B cell (primary cell): ENCODE data around the gene THOC7. TPM values are rescaled to one million over a fixed set of nuclear protein-coding genes. Genes with fewer than 3 reads are reported as not detected.

Experiments
- ATAC-seq: fragments of 200-7000 bp; cut with Tn5 transposase; one replicate; pipeline ENCODE4 v1.10.0; 2021; ENCODE audit warnings: low read depth, mild to moderate bottlenecking, moderate number of reproducible peaks, moderate library complexity
- CTCF ChIA-PET: fragments of 350-600 bp; sonication (Branson Sonifier 250); formaldehyde crosslinking; loops from one replicate; lab custom pipeline; 2021; ENCODE audit warnings: antibody characterized with exemption, inconsistent platforms; lab: Charles Lee
- POLR2A ChIA-PET: fragments of 350-600 bp; sonication (Branson Sonifier 250); formaldehyde crosslinking; loops from one replicate; lab custom pipeline; 2021; ENCODE audit warnings: antibody characterized with exemption; lab: Charles Lee
- DNase-seq: peaks from one replicate; pipeline ENCODE4 v3.0.0; 2013
- H2AFZ ChIP-seq: 2 replicates; pipeline ENCODE4 v1.6.1; 2012; ENCODE audit warnings: mild to moderate bottlenecking, low read depth, low read length; ENCODE audit not compliant: insufficient read depth, poor library complexity, severe bottlenecking
- H3K27ac ChIP-seq, 2 donors: 1 replicate in 1 of 2; 2 replicates in 1 of 2; pipeline ENCODE4 v1.5.1; 2012 to 2013; ENCODE audit warnings: low read length in 2 of 2, mild to moderate bottlenecking in 2 of 2, moderate library complexity in 1 of 2
- H3K27me3 ChIP-seq, 4 experiments: fragments of 200-600 bp in 1 of 4; sonication (generic) in 1 of 4; replicated peaks in 1 of 4; 1 replicate in 2 of 4; 2 replicates in 2 of 4; pipeline versions ENCODE4 v1.6.1 to v1.7.0; 2013 to 2016; ENCODE audit warnings: low read length in 3 of 4, mild to moderate bottlenecking in 2 of 4, mixed read lengths in 1 of 4, moderate library complexity in 1 of 4; ENCODE audit not compliant: insufficient read depth in 4 of 4, control insufficient read depth in 3 of 4; ENCODE audit errors: control extremely low read depth in 1 of 4
- H3K36me3 ChIP-seq, 2 experiments: replicated peaks in 1 of 2; 1 replicate in 1 of 2; 2 replicates in 1 of 2; pipeline versions ENCODE4 v1.6.1 to v1.7.1; 2013; ENCODE audit warnings: low read length in 1 of 2; ENCODE audit not compliant: insufficient read depth in 2 of 2, control insufficient read depth in 1 of 2; ENCODE audit errors: control extremely low read depth in 1 of 2, extremely low read depth in 1 of 2
- H3K4me1 ChIP-seq, 2 donors: fragments of 200-600 bp in 1 of 2; sonication (generic) in 1 of 2; 1 replicate in 1 of 2; 2 replicates in 1 of 2; pipeline versions ENCODE4 v1.5.1 to v1.6.1; 2013 to 2017; ENCODE audit warnings: low read length in 2 of 2; ENCODE audit not compliant: control insufficient read depth in 2 of 2, insufficient read depth in 2 of 2
- H3K4me2 ChIP-seq: replicated peaks from 2 replicates; pipeline ENCODE3; 2012; ENCODE audit warnings: mild to moderate bottlenecking, low read depth, low read length; ENCODE audit not compliant: poor library complexity, severe bottlenecking
- H3K4me3 ChIP-seq, 5 experiments: fragments of 200-600 bp in 1 of 5; sonication (generic) in 1 of 5; 1 replicate in 3 of 5; 2 replicates in 2 of 5; pipeline versions ENCODE4 v1.5.1 to v1.7.0; 2011 to 2016; ENCODE audit warnings: low read length in 4 of 5, mild to moderate bottlenecking in 4 of 5, low read depth in 2 of 5, control low read depth in 1 of 5, moderate library complexity in 1 of 5; ENCODE audit not compliant: insufficient read depth in 1 of 5; ENCODE audit errors: control extremely low read depth in 1 of 5, extremely low read depth in 1 of 5
- H3K79me2 ChIP-seq: fragments of 200-600 bp; sonication (generic); one replicate; pipeline ENCODE4 v1.6.0; 2016; ENCODE audit warnings: low read length; ENCODE audit not compliant: control insufficient read depth, insufficient read depth
- H3K9ac ChIP-seq: fragments of 200-600 bp; sonication (generic); 2 replicates; pipeline ENCODE4 v1.6.1; 2017; ENCODE audit warnings: mild to moderate bottlenecking, low read length, moderate library complexity
- H3K9me3 ChIP-seq, 3 donors: one replicate each; pipeline versions ENCODE4 v1.6.1 to v1.7.1; 2013; ENCODE audit warnings: low read length in 2 of 3; ENCODE audit not compliant: control insufficient read depth in 2 of 3, insufficient read depth in 1 of 3; ENCODE audit errors: control extremely low read depth in 1 of 3
- H4K20me1 ChIP-seq: 2 replicates; pipeline ENCODE4 v1.6.0; 2012; ENCODE audit warnings: mild to moderate bottlenecking, low read length; ENCODE audit not compliant: insufficient read depth, control insufficient read depth, poor library complexity, severe bottlenecking
- H3K27ac Mint-ChIP-seq: one replicate; pipeline ENCODE4 v1.8.0; 2021; ENCODE audit warnings: mixed read lengths
- H3K27me3 Mint-ChIP-seq: one replicate; pipeline ENCODE4 v1.8.0; 2021; ENCODE audit warnings: mixed read lengths
- H3K4me1 Mint-ChIP-seq: one replicate; pipeline ENCODE4 v1.8.0; 2021; ENCODE audit warnings: mixed read lengths
- H3K4me3 Mint-ChIP-seq: one replicate; pipeline ENCODE4 v1.8.0; 2021; ENCODE audit warnings: mixed read lengths
- H3K9me3 Mint-ChIP-seq: one replicate; pipeline ENCODE4 v1.8.0; 2022; ENCODE audit warnings: mixed read lengths; ENCODE audit not compliant: insufficient read depth
- CTCF ChIP-seq: fragments of 200-600 bp; IDR thresholded peaks from one replicate; pipeline ENCODE4 v1.8.0; 2022; ENCODE audit warnings: antibody characterized with exemption, mild to moderate bottlenecking
- EZH2 ChIP-seq: IDR thresholded peaks from 2 replicates; pipeline ENCODE4 v1.6.1; 2012; ENCODE audit warnings: borderline replicate concordance, low read depth, mild to moderate bottlenecking, moderate library complexity, low read length; ENCODE audit not compliant: insufficient read depth, poor library complexity, severe bottlenecking
- WGBS: methylation state at CpG from one replicate; pipeline ENCODE4 v1.1.5; 2013; ENCODE audit warnings: missing lambda C conversion rate; ENCODE audit not compliant: insufficient coverage; 5-methylcytosine and 5-hydroxymethylcytosine counted together
- intact Hi-C: fragments of 100-400 bp; cut with micrococcal nuclease; formaldehyde crosslinking; loops from one replicate; pipeline ENCODE4 v1.10.0; 2022
- polyA plus RNA-seq: library from polyadenylated mRNA; depleted of rRNA; stranded (reverse); fragments of >200 nt; gene quantifications from 2 replicates; pipeline ENCODE4 v1.2.3, GENCODE V29; 2012
- total RNA-seq, 2 donors: library from RNA; stranded (reverse); fragments of 120-200 nt in 1 of 2; gene quantifications; 1 replicate in 1 of 2; 2 replicates in 1 of 2; pipeline versions ENCODE4 v1.2.3 to v1.2.4, GENCODE V29; 2013 to 2022

Gene THOC7
- total and polyA plus RNA-seq, 2 donors (not counting 1 experiment from before 2014, with no cell fraction given), result 17.5 to 30.5 TPM

GRCh38 chr3:63862804-63863149, 828 bp downstream of the THOC7 start:
- H2AFZ ChIP-seq, result peak overlapping the region; percentile 95
- peaks cover 16 to 19% of the 10 kb centered on the region in 2 donors for H3K4me1 ChIP-seq
- intact Hi-C loops, result loop anchor here (2.0 kb wide), 1 partner anchor 160 kb away; the partner anchor contains the start of gene PSMD6

GRCh38 chr3:63861306-63861705, 2.3 kb downstream of the THOC7 start:
- Histone ChIP-seq H4K20me1 (no peaks in the 10 kb centered on the region), H3K9me3 (no peaks in the 10 kb centered on the region), H3K4me2 (no peak overlapping the region), H3K27ac (no peak overlapping the region), H3K4me1 (peaks cover 16 to 19% of the 10 kb centered on the region in 2 donors), H2AFZ (no peak overlapping the region), H3K27me3 (no peaks in the 10 kb centered on the region), H3K79me2 (peaks cover 34% of the 10 kb centered on the region), H3K9ac (no peak overlapping the region), H3K36me3 (peaks cover 0 to 2% of the 10 kb centered on the region in 2 experiments), H3K4me3 (no peak overlapping the region)
- ChIA-PET CTCF (no interaction called here), POLR2A (no interaction called here)
- peak overlapping the region; percentile 5 for H3K4me3 Mint-ChIP-seq
- intact Hi-C loops, result no loop called here
- no peaks in the 10 kb centered on the region for H3K27me3 Mint-ChIP-seq
- ATAC-seq (no peak), DNase-seq (no peak)
- no CpG with 5 or more reads among the region's 5 CpGs for WGBS
- H3K9me3 Mint-ChIP-seq, result no peaks in the 10 kb centered on the region
- H3K27ac Mint-ChIP-seq, result no peak overlapping the region
- TF ChIP-seq EZH2 (no peak), CTCF (no peak)
- peaks cover 45% of the 10 kb centered on the region for H3K4me1 Mint-ChIP-seq

More at GRCh38 chr3:63862804-63863149, 828 bp downstream of the THOC7 start:
- CTCF ChIA-PET, result interaction anchor here (0.6 to 1.2 kb wide), 2 partner anchors 30 to 49 kb away, joined by 5 to 6 read pairs; partner anchors contain the start of gene SCAANT1
- Histone ChIP-seq H3K9me3 (no peaks in the 10 kb centered on the region), H3K9ac (peak overlapping the region; percentile 95), H3K27me3 (no peaks in the 10 kb centered on the region), H4K20me1 (no peaks in the 10 kb centered on the region), H3K27ac (peak overlapping the region in 1 of 2 donors; percentile 85), H3K36me3 (peaks cover 0 to 6% of the 10 kb centered on the region in 2 experiments), H3K4me2 (peak overlapping the region; percentile 99), H3K79me2 (peaks cover 45% of the 10 kb centered on the region), H3K4me3 (peak overlapping the region; percentile 21 to 91 (median 84))
- no peaks in the 10 kb centered on the region for H3K27me3 Mint-ChIP-seq
- no peaks in the 10 kb centered on the region for H3K9me3 Mint-ChIP-seq
- H3K4me3 Mint-ChIP-seq, result peak overlapping the region; percentile 95
- ATAC-seq (no peak), DNase-seq (no peak)
- TF ChIP-seq CTCF, result no peak
- TF ChIP-seq EZH2, result no peak
- peaks cover 51% of the 10 kb centered on the region for H3K4me1 Mint-ChIP-seq
- POLR2A ChIA-PET, result no interaction called here
- 22% methylated on average over 5 of the region's 5 CpGs for WGBS
- peak overlapping the region; percentile 97 for H3K27ac Mint-ChIP-seq
